HG03575 (cell line): ENCODE data around the gene EN1.

Source experiments
- ATAC-seq: cut with Tn5 transposase; IDR thresholded peaks from one replicate; pipeline ENCODE4 v1.9.1; 2021; ENCODE audit not compliant: unreplicated experiment, insufficient number of reproducible peaks, low FRiP score; ENCODE audit errors: extremely low read depth

EN1 gene

GRCh38 chr2:118856978-118857676 lies 9.7 kb upstream of the EN1 start:
- no peak for ATAC-seq

GRCh38 chr2:118856330-118856977 lies 9.0 kb upstream of the EN1 start:
- ATAC-seq = no peak

GRCh38 chr2:118855451-118856279 lies 8.2 kb upstream of the EN1 start:
- peak; percentile 89 for ATAC-seq

- ATAC-seq = no peak
Observed at GRCh38 chr2:118854507-118855345, 7.3 kb upstream of the EN1 start.

- no peak for ATAC-seq
Observed at GRCh38 chr2:118853651-118854291, 6.3 kb upstream of the EN1 start.

GRCh38 chr2:118853129-118853640 lies 5.7 kb upstream of the EN1 start:
- no peak for ATAC-seq

GRCh38 chr2:118852605-118853128 lies 5.2 kb upstream of the EN1 start:
- no peak for ATAC-seq

GRCh38 chr2:118851650-118852049 lies 4.2 kb upstream of the EN1 start:
- no peak for ATAC-seq

- no peak for ATAC-seq
Observed at GRCh38 chr2:118850901-118851415, 3.5 kb upstream of the EN1 start.

GRCh38 chr2:118850168-118850900 lies 2.9 kb upstream of the EN1 start:
- no peak for ATAC-seq

- ATAC-seq = no peak
Observed at GRCh38 chr2:118849226-118850167, 2.0 kb upstream of the EN1 start.

- ATAC-seq = no peak
Observed at GRCh38 chr2:118848381-118849225, 1.2 kb upstream of the EN1 start.

- ATAC-seq = no peak
Observed at GRCh38 chr2:118847762-118848172, 319 bp upstream of the EN1 start.

GRCh38 chr2:118846442-118846952 lies 951 bp downstream of the EN1 start:
- ATAC-seq = no peak
